HG03108 (cell line): ENCODE data around the gene LAMA5.

ENCODE experiments used
- ATAC-seq: cut with Tn5 transposase; IDR thresholded peaks from one replicate; pipeline ENCODE4 v1.9.1; 2021; ENCODE audit warnings: moderate library complexity; ENCODE audit not compliant: unreplicated experiment

Gene LAMA5

DNA sequence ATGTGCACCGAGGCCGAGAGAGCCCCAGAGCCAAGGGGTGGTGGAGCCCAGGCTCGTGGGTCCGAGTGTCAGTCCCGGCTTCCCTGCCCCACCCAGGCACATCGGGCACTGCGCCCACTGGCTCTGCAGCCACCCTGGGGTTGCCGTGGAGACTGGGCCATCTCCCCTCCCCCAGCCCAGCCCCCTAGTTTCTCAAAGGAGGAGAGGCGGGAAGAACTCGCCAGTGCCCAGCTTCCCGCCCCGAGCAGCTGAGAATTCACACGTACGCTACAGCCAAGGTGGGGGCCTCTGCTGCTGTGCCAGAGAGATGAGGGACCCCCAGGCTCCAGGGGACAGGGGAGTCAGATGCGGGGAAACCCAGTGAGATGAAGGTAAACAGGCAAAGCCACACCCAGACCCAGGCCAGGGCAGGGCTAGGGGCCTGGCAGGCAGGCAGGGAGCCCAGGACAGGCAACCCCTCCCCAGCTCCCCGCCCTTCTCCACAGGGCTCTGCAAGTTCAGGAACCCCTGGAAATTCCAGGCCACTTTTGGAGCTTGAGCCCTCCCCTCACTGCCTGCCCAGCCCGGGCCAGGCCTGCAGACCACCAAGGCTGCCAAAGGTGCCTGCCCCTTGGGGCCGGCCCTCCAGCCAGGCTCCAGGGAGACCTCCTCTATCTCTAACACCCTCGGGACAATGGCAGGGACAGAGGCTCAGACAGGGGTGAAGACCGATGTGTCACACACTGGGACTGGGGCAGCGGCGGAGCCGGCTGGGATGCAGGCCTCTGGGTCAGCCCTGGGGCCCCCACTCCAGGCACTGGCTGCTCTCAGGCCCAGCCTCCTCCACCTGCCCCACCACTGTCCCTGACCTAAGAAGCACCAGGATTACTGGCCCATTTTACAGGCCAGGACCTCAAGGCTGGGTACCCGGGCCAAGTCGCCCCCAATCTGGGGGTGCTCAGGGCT lies 6.0 kb downstream of the LAMA5 start:
- ATAC-seq: no peak

DNA sequence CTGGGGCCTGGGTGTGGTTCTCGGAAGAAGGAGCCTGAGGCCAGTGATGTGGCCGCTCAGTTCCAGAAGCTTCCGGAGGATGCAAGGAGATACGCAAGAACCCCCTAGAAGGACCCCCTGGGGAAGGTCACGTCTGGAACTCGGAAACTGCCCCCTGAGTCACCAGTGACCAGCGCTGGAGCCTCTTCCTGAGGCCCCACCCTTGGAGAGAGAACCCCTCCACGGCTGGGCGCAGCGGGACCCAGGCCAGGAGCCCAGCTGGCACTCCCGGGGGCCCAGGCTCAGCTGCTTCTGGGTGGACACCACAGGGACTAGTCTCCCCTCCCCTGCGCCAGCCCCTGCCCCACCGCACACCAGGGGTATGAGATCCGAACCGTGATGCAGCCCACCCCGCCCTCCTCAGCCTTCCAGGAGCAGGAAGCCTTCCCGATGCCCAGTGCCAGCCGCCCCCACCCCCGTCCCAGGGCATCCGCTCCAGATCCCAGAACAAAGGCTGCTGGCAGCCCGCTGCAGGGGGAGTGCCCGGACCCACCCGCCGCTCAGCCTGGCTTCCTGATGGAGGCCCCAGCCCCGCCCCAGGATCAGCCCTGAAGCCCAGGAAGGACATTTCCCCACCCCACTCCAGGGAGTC lies 7.5 kb downstream of the LAMA5 start:
- no peak for ATAC-seq

DNA sequence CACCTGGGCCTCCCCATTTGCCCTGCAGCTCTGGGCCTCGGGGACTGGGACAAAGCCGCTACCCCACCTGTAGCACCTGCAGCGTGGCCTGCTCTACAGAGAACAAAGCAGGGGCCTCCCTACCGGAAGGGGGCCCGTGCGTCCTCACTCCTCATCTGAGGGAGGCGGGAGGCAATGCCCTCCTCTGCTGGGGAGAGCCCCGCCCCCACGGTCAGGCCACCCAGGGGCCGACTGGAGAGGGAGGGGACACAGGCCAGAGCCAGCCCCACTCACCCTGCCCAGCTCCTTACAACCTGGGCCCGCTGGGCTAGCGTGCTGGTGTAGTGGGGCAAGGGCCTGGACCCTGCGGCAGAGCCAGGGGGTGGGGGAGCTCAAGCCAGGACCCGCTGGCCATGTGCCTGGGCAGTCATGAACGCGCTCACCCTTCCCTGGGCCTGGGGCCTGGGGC lies 8.0 kb downstream of the LAMA5 start:
- no peak for ATAC-seq

DNA sequence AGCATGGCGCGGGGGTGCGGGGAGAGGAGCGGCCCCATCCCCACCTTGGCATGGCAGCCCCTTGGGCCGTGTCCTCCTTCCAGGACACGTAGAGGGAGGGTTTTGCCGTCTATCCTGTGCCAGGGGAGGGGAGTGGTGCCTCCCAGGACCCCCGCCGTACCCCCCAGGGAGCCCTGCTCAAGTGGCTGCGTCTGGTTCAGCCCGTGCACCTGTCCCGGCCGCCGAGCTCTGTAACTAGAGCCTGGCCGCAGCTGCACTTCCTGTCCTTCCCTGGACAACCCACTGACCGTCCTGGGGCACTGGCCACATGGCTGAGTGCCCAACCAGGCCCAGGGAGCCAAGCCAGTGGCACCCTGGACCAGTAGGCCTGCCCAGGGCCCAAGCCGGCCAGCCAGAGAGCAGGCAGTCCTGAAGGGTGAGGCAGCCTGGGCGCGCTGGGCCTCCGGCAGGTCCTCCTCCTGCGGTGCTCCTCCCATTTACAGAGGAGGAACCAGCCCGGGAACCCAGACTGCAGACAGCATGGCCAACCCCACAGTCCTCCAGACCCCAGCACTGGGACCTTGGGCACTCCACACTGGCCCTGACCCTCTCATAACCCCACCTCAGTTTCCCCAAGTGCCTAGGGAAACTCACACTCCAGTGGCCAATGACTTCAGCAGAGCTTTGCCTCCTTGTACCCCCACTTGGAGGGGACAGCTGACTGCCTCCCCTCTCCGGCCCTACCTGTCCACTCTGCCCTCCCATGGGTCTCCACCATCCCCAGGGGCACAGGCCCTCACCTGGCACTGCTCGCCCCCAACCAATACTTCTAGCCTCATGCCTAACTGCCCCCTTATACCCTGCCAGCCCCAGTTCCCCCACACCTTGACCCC lies 8.7 kb downstream of the LAMA5 start:
- ATAC-seq: no peak

DNA sequence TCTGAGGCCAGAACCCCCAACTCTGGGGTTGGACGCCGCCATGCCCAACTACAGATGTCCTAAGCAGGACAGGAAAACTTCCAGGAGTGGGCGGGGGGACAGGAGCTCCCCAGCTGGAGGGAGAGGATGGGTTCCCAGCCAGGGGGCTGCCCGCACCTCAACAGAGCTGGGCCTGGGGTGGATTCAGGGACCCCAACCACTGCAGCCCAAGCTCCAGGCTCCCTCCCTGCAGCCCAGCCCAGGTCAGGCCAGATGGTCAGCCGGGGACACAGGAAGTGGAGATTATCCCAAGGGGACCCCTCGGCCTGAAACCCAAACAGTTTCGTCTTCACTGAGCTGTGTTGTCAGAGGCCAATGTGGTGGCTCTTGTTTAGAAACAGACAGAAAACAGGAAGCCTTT lies 9.4 kb downstream of the LAMA5 start:
- no peak for ATAC-seq

DNA sequence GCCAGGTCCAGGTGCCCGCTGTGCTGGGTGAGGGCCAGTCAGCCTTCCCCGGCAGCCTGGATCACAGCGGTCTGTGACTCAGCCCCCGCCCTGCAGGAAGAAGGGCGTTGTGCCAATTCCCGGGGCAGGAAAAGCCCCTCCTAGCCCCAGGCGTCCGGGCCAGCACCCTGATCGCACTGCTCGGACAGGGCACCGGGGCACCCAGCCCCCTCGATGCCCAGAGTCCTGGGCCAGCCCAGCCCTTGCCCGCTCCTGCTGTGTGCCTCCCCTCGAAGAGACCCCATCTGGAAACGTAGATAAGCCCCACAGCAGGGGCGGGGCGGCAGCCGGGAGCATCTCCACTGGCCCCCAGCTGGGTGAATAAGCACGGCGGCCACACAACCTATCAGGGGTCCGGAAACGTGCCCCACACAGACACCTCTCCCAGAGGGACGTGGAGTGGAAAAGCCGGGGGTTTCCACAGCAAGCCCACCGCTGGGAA lies 9.9 kb downstream of the LAMA5 start:
- no peak for ATAC-seq

DNA sequence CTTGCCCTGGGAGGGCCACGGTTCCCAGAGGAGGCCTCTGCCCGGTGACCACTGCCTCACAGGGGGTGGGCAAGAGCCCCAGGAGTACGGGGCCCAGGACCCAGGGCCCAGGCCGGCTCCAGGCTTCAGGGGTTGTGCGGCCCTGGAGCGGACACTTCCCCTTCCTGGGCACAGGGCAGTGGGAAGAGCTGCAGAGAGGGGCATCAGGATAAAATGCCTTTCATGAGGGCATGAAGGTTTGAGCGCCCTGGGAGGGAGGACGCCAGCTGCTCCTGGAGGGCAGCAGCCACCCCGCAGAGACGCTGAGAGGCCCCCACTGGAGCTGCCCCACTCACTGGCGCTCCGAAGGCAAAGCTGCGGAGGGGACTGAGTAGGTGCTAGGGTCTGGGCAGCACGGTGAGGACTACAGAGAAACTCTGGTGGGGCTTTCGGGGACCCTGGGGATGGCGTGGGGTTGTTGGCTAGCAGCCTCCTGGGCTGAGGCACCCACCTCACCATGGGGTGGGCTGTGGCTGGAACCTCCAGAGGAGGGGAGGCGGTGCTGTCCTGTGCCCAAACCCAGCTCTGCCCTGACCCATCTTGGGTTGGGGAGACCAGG lies 10.4 kb downstream of the LAMA5 start:
- ATAC-seq: no peak

DNA sequence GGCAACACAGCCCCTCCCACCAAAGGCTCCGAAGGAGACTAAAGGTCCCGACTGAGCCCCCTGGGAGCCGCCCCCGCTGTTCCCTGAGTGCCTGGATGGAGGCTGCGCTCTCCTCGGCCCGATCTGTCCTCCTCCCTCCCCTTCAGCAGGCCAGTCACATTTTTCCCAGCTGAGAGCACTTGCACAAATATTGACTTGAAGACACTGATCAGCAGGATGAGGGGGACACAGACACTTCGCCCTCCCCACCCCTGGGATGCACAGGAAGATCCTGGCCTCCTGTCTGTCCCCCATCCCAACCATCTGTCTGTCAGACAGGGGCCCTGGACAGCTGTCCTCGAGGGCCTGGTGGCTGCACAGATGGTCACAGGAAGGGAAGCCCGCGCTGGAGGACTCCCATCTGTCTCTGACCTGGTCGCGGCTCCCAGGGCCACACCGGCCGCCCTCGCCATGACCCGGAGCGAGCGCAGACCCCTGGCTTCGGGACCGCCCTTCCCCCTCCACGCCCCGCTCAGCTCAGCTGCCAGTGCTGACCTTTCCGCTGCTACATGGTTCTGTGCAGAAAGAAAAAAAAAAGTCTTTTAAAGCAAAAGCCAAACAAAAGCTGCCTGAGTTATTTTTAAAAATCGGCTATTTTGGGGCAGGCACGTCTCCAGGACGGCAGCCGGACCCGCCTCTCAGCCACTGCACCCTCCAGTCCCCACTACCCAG lies 11.1 kb downstream of the LAMA5 start:
- no peak for ATAC-seq

DNA sequence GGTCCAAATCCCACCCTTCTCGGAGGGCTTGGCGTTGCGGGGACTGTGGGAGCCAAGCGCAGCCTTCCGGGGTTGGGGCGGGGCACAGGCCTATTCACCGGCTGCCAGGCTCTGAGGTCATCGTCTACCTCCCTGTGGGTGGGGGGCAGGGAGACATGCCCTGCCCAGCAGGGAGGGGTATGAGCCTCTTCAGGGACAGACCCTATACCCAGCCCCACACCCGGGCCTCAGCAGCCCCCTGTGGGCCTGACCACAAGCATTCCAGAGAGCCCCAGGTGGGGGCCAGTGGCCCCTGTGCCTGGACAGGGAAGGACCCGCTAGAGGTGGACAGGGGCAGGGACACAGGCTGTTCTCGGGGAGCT lies 11.6 kb downstream of the LAMA5 start:
- no peak for ATAC-seq

DNA sequence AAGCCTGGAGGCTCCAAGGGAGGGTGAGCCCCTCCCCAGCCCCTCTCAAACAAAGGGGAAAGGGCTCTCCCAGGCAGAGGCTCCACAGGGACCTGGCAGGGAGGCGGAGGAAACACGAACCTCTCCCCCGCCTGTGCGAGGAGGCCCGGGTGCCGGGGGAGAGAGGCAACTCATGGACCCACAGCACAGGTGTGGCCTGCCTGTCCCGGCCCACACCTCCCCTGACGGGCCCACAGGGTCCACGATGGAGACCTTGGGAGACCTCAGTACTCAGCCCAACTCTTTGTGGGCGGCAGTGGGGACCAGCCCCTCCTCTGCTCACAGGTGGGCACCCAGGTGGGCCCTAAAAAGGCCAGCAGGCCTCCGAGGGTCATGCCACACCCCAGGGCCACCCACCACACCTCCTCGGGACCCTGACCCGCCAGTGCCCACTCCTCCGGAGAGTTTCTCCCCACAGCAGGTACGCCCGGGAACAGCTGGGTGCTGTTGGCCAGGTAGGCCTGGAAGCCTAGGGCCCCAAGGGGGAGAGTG lies 12.2 kb downstream of the LAMA5 start:
- ATAC-seq: no peak

DNA sequence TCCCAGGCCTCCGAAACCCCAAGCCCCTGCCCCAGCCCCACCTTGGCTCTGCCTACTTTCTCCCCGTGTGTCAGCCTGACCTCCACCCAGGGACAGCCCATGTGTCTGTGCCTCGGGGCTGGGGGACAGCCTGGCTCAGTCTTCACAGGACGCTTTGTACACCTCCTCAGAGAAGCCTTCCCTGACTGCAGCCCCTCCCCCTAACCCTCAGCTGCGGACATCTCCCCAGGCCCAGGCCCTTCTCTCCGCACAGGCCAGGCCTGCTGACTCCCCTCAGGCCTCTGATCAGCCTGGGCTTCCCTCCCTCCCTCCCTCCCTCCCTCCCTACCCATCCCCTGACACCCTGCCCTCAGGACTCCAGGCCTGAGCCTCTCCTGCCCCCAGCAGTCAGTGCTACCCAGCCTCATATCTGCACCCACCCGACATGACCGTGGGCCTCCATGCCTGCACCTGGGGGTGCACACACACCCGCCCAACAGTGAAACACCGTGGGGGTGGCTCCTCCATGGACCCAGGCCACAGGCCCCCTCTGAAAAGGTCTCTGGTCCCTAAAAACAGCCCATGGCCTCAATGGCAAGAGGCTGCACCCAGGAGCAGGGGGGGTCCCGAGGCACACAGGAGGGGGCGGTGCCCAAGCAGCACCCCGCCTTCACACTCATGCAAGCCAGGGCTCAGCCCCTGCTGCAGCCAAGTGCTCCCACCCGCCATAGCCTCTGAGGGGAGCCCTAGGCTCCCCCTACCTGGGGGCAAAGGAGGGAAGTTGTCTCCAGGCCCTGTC lies 12.9 kb downstream of the LAMA5 start:
- no peak for ATAC-seq

DNA sequence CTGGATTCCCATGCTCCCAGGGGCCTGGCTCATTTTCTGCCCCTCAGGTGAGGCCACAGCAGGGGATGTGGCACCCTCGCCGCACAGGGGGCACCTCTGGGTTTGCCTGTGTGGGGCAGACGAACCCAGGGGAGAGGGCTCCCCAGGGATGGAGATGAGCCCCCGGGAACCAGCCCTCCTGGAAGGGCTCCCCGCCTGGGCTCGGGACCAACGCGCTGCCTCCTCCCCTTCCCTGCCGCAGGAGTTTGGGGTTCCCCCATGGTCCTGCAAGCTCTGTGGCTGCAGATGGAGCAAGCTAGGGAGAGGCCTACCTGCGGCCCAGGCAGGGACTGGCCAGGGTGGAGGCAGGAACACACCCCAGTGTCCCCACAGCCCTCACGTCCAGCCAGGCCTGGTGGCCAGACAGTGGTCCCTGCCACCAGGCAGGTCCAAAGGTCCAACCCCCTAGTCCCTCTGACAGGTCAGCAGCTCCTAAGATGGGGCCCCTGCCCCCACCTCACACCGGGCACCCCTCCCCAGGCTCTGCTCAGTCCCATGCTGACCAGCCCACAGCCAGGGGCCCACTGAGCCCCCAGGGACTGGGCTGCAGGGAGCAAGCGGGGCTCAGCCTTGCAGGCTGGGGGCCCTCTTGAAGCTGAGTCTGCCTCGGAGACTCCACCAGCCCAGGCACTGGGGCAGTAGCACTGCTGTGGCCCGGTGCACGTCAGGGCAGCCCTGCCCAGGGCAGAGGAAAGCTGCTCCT lies 13.7 kb downstream of the LAMA5 start:
- ATAC-seq: no peak

DNA sequence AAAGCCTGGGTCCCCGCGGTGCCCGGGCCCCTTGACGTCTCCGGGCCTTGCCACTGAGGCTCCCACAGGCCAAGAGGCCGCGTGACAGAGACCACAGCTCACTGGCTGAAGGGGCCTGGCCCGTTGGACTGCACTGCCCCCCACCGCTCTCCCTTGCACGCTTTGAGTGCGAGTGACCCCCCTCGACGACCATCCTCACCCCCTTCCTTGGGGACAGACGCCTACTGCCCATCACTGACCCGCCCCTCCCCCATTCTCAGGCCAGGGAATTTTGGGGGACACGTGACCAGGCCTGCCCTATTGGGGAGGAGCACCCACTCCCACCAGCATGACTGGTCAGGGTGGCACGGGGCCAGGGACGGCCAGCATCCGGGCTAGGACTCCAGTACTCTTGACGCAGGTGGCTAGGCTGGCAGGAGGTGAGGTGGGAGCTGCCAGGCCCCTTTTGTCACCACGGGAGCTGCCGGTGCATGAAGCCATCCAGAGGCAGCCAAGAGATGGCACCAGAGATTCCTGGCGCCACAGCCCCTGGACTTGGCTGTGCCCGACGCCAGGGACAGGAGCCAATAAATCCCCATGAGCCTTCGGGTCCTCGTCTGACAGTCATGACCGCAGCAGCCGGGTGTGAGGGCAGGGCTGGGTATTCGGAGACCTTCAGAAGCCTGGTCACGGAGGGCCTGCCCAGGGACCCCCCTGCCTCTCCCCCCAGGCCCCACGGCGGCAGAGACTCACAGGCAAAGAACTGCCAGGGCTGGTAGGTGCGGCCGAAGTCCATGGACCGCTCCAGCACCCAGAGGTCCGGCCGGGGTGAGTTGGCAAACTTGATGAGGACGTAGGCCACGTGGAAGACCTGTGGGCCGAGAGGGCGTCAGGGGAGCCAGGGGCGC lies 14.5 kb downstream of the LAMA5 start:
- ATAC-seq: no peak

DNA sequence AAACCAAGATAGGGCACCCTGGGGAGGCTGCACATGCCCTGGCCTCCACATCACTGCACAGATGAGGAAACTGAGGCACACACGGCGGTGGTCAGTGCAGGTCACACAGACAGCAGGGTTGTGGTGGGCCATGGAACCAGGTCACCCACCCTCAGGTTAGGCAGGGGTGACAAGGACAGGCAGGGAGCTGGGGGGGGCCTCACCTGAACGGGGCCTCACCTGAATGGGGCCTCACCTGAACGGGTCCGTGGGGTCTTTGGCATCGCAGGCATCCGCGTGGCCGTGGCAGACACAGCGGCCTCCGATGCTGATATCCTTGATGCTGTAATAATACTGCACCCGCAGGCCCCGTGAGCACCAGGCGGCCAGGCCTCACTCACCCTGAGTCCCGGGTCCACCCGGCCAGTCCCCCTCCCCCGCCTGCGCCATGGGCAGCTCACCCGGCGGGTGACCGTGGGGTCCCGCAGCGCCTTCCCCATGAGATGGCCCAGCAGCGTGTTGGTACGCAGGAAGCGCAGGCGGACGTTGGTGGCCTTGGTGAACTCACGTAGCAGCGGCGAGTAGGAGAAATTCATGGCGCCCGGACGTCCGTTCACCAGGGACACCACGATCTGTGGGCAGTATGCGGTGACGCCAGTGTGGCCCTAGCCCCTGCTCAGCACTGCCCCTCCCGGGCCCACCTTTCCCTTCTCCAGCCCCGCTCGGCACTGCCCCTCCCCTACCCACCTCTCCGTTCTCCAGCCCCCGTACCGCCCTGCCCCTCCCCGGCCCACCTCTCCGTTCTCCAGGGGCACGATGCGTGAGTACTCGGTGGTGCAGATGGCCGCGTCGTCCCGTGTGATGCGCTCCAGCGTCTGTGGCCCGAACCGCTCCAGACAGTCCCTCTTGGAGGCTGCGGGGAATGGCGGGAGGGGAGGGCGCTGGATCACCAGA lies 15.4 kb downstream of the LAMA5 start:
- no peak for ATAC-seq

DNA sequence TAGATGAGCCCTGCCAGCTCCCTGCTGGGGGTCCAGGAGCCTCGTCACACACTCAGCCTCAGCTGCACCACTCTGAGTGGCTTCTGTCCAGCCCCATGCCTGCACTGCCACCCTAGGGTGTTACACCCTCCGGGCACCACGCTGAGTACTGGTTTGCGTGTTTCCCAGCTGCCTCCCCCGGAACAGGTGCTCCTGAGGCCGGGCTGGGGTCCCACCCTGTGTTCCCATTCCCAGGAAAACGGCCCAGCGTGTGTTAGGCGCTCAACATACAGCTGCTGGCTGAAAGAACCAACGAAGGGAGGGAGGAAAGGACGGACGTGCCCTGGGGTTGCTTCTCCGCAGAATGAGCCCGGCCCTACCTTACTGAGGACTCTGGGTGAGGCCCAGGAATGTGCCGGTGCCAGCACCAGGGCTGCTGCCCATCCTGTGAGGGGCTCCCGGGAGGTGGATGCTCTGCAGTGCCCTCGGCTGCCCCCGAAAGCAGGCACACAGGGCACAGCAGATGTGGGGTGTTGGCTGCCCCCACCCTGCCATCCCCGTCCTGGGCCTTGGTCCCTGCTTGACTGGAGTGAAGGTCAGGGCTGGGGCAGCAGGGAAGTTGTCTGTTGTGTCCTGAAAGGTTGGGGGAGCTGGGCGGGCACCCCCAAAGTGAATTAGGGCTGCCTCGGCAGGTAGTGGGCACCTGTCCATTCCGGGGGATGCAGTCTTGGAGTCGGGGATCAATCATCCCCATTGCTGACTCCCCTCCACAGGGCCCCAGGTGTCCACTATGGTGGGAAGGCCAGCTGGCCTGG lies 16.3 kb downstream of the LAMA5 start:
- ATAC-seq: no peak
